HUDEP-2 (cell line): ENCODE results near the gene GTF2IRD2.
"Not testable (repeated sequence)": the region's sequence is repeated elsewhere in the genome, so short reads cannot be mapped to it uniquely, and the experiment has no call there.

Experiments
- DNase-seq, 76 experiments: peaks; one replicate each; lab custom pipeline; 2025; ENCODE audit not compliant: unreplicated experiment in 76 of 76; lab: John Stamatoyannopoulos, UW

GTF2IRD2 gene

GRCh38 chr7:74788369-74789150, 62.8 kb downstream of the GTF2IRD2 start:
- DNase-seq: peak in 73 of 76 experiments; percentile 6 to 96 (median 87)

- DNase-seq: not testable (repeated sequence)
These were observed 67.8 kb downstream of the GTF2IRD2 start for GRCh38 chr7:74783595-74783994.

- not testable (repeated sequence) for DNase-seq
These were observed 69.7 kb downstream of the GTF2IRD2 start for GRCh38 chr7:74781746-74782145.

GRCh38 chr7:74779053-74779452, 72.4 kb downstream of the GTF2IRD2 start:
- DNase-seq: not testable (repeated sequence)

- not testable (repeated sequence) for DNase-seq
These were observed 76.3 kb downstream of the GTF2IRD2 start for GRCh38 chr7:74775111-74775510.

GRCh38 chr7:74773760-74774750, 77.3 kb downstream of the GTF2IRD2 start, which contains the start of gene NCF1:
TSS of gene NCF1 (plus strand) at chr7:74774011. CDS start at chr7:74774032, 21 bp downstream.
- DNase-seq: not testable (repeated sequence)

- not testable (repeated sequence) for DNase-seq
These were observed 79.3 kb downstream of the GTF2IRD2 start for GRCh38 chr7:74772093-74772492.

GRCh38 chr7:74770062-74770461, 81.3 kb downstream of the GTF2IRD2 start:
- DNase-seq: not testable (repeated sequence)

GRCh38 chr7:74766991-74767390, 84.4 kb downstream of the GTF2IRD2 start:
- not testable (repeated sequence) for DNase-seq

GRCh38 chr7:74766509-74766908, 84.9 kb downstream of the GTF2IRD2 start:
- DNase-seq: not testable (repeated sequence)

GRCh38 chr7:74765205-74765918, 86.0 kb downstream of the GTF2IRD2 start:
- DNase-seq: not testable (repeated sequence)

GRCh38 chr7:74758982-74759381, 92.4 kb downstream of the GTF2IRD2 start:
- not testable (repeated sequence) for DNase-seq

GRCh38 chr7:74758268-74758667, 93.1 kb downstream of the GTF2IRD2 start:
- not testable (repeated sequence) for DNase-seq

GRCh38 chr7:74756673-74757072, 94.7 kb downstream of the GTF2IRD2 start:
- DNase-seq: not testable (repeated sequence)

- not testable (repeated sequence) for DNase-seq
These were observed 97.4 kb downstream of the GTF2IRD2 start for GRCh38 chr7:74753921-74754482.
